Measurements from ENCODE around the gene CCN5. TPM values are rescaled to one million over a fixed set of nuclear protein-coding genes. Genes with fewer than 3 reads are reported as not detected.

The CCN5 gene
- total and polyA plus RNA-seq, 2 of the 13 experiments (the other 11 are each of a cell fraction or from before 2014, with no cell fraction given) = 0.12 TPM; not detected in 1

- TF ChIP-seq, protein P1, sequence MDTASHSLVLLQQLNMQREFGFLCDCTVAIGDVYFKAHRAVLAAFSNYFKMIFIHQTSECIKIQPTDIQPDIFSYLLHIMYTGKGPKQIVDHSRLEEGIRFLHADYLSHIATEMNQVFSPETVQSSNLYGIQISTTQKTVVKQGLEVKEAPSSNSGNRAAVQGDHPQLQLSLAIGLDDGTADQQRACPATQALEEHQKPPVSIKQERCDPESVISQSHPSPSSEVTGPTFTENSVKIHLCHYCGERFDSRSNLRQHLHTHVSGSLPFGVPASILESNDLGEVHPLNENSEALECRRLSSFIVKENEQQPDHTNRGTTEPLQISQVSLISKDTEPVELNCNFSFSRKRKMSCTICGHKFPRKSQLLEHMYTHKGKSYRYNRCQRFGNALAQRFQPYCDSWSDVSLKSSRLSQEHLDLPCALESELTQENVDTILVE (CRISPR knock-in tag; IDR thresholded peaks at IDR 0.05) = peak; percentile 74; the same call in 1 of the 2 replicates
- TF ChIP-seq YY1 (IDR thresholded peaks at IDR 0.05; ENCODE audit: insufficient read depth, insufficient replicate concordance, low read depth, low read length) (no peak), ZNF431 (CRISPR knock-in tag; IDR thresholded peaks at IDR 0.05; ENCODE audit: borderline replicate concordance, low read depth) (0 out of 2 replicates have a peak, but pooled peaks have one; percentile 29), PBX3 (CRISPR knock-in tag; IDR thresholded peaks at IDR 0.05; ENCODE audit: borderline replicate concordance) (no peak), MYPOP (CRISPR knock-in tag; IDR thresholded peaks at IDR 0.05) (no peak), ZNF382 (CRISPR knock-in tag; IDR thresholded peaks at IDR 0.05; ENCODE audit: borderline replicate concordance) (no peak), ZNF709 (CRISPR knock-in tag; IDR thresholded peaks at IDR 0.05) (no peak), SKI (IDR thresholded peaks at IDR 0.05; ENCODE audit: partially characterized antibody) (no peak), ZNF232 (CRISPR knock-in tag; IDR thresholded peaks at IDR 0.05; ENCODE audit: borderline replicate concordance) (peak; percentile 94), RNF219 (CRISPR knock-in tag; IDR thresholded peaks at IDR 0.05) (no peak), RELA (CRISPR knock-in tag; IDR thresholded peaks at IDR 0.05) (no peak), POGK (CRISPR knock-in tag; conservative IDR thresholded peaks at IDR 0.05) (no peak), ZNF891 (CRISPR knock-in tag; IDR thresholded peaks at IDR 0.05) (no peak), ZNF777 (CRISPR knock-in tag; IDR thresholded peaks at IDR 0.05) (0 out of 2 replicates have a peak, but pooled peaks have one; percentile 47), PRDM4 (CRISPR knock-in tag; IDR thresholded peaks at IDR 0.05; ENCODE audit: borderline replicate concordance) (no peak), NFE2 (CRISPR knock-in tag; IDR thresholded peaks at IDR 0.05) (no peak), SOX5 (CRISPR knock-in tag; IDR thresholded peaks at IDR 0.05; ENCODE audit: borderline replicate concordance) (peak; percentile 28; the same call in 1 of the 2 replicates), PTBP1 (IDR thresholded peaks at IDR 0.05; ENCODE audit: low read depth, low read length, poor library complexity, severe bottlenecking) (no peak)
These were observed 61.8 kb downstream of the CCN5 start (continued) for GRCh38 chr20:44776980-44777379.
